SK-N-SH treated with all-trans-retinoic acid at 6 μM for 48 hours (cell line): ENCODE measurements around the gene LAD1.

Experiments
- ATAC-seq: fragments of 200-7000 bp; cut with Tn5 transposase; 3 replicates; pipeline ENCODE4 v1.9.1; 2020; ENCODE audit warnings: mild to moderate bottlenecking, moderate library complexity
- ARNTL ChIP-seq: fragments of 450-650 bp; formaldehyde crosslinking; IDR thresholded peaks from 2 replicates; pipeline ENCODE4 v1.5.0; 2020; ENCODE audit warnings: low read depth, mild to moderate bottlenecking, moderate library complexity, borderline replicate concordance
- BACH2 ChIP-seq: fragments of 250-450 bp; sonication (Bioruptor Pico); IDR thresholded peaks from 2 replicates; pipeline ENCODE4 v1.9.0; 2021; ENCODE audit warnings: mild to moderate bottlenecking, borderline replicate concordance
- CREB5 ChIP-seq: fragments of 250-450 bp; sonication (Bioruptor Pico); IDR thresholded peaks from 2 replicates; pipeline ENCODE4 v1.5.1; 2020; ENCODE audit warnings: low read depth, mild to moderate bottlenecking, moderate library complexity
- CSDC2 ChIP-seq: fragments of 250-450 bp; sonication (Bioruptor Pico); IDR thresholded peaks from 2 replicates; pipeline ENCODE4 v1.5.0; 2020; ENCODE audit warnings: mild to moderate bottlenecking, moderate library complexity
- ESRRG ChIP-seq: fragments of 250-450 bp; sonication (Bioruptor Pico); IDR thresholded peaks from 2 replicates; pipeline ENCODE4 v1.6.1; 2021; ENCODE audit warnings: mild to moderate bottlenecking
- GLIS3 ChIP-seq: fragments of 250-450 bp; sonication (Bioruptor Pico); IDR thresholded peaks from 2 replicates; pipeline ENCODE4 v1.5.0; 2020; ENCODE audit warnings: mild to moderate bottlenecking, moderate library complexity
- ISL1 ChIP-seq: fragments of 250-450 bp; sonication (Bioruptor Pico); IDR thresholded peaks from 2 replicates; pipeline ENCODE4 v2.1.2; 2022; ENCODE audit warnings: mild to moderate bottlenecking, moderate library complexity
- POU6F1 ChIP-seq: fragments of 250-450 bp; sonication (Bioruptor Pico); IDR thresholded peaks from 2 replicates; pipeline ENCODE4 v1.8.0; 2021; ENCODE audit warnings: low read depth, mild to moderate bottlenecking, moderate library complexity, borderline replicate concordance
- PPARA ChIP-seq: fragments of 250-450 bp; sonication (Bioruptor Pico); IDR thresholded peaks from 2 replicates; pipeline ENCODE4 v1.5.0; 2020; ENCODE audit warnings: mild to moderate bottlenecking, borderline replicate concordance
- SNAI2 ChIP-seq: fragments of 250-450 bp; sonication (Bioruptor Pico); IDR thresholded peaks from 2 replicates; pipeline ENCODE4 v1.5.0; 2020; ENCODE audit warnings: mild to moderate bottlenecking, moderate library complexity
- TCF4 ChIP-seq: fragments of 250-450 bp; sonication (Bioruptor Pico); IDR thresholded peaks from 2 replicates; pipeline ENCODE4 v1.8.0; 2021; ENCODE audit warnings: mild to moderate bottlenecking, moderate library complexity, borderline replicate concordance
- TOX ChIP-seq: fragments of 250-450 bp; sonication (Bioruptor Pico); IDR thresholded peaks from 2 replicates; pipeline ENCODE4 v1.8.0; 2021; ENCODE audit warnings: mild to moderate bottlenecking, moderate library complexity, borderline replicate concordance
- TSHZ2 ChIP-seq: fragments of 250-450 bp; sonication (Bioruptor Pico); IDR thresholded peaks from 2 replicates; pipeline ENCODE4 v1.5.0; 2020; ENCODE audit warnings: mild to moderate bottlenecking, moderate library complexity
- ZC3H10 ChIP-seq: fragments of 250-450 bp; sonication (Bioruptor Pico); IDR thresholded peaks from 2 replicates; pipeline ENCODE4 v1.5.1; 2021; ENCODE audit warnings: mild to moderate bottlenecking, moderate library complexity
- ZFP3 ChIP-seq: fragments of 250-450 bp; sonication (Bioruptor Pico); IDR thresholded peaks from 2 replicates; pipeline ENCODE4 v1.5.0; 2020; ENCODE audit warnings: mild to moderate bottlenecking, moderate library complexity
- ZFP30 ChIP-seq: fragments of 450-650 bp; formaldehyde crosslinking; IDR thresholded peaks from 2 replicates; pipeline ENCODE4 v1.5.0; 2022; ENCODE audit warnings: mild to moderate bottlenecking, moderate library complexity
- ZNF565 ChIP-seq: fragments of 450-650 bp; formaldehyde crosslinking; conservative IDR thresholded peaks from 2 replicates; pipeline ENCODE4 v1.5.0; 2020; ENCODE audit warnings: low read depth, mild to moderate bottlenecking, moderate library complexity
- ZNF70 ChIP-seq: fragments of 450-650 bp; formaldehyde crosslinking; IDR thresholded peaks from 2 replicates; pipeline ENCODE4 v1.5.0; 2020; ENCODE audit warnings: mild to moderate bottlenecking, moderate library complexity
- TF ChIP-seq, protein P1 (sequence below): fragments of 250-450 bp; sonication (Bioruptor Pico); IDR thresholded peaks from 2 replicates; pipeline ENCODE4 v1.5.1; 2021; ENCODE audit warnings: mild to moderate bottlenecking, moderate library complexity

LAD1 gene

GRCh38 chr1:201376464-201377374 lies 22.4 kb downstream of the LAD1 start (continued):
- TF ChIP-seq, protein P1, sequence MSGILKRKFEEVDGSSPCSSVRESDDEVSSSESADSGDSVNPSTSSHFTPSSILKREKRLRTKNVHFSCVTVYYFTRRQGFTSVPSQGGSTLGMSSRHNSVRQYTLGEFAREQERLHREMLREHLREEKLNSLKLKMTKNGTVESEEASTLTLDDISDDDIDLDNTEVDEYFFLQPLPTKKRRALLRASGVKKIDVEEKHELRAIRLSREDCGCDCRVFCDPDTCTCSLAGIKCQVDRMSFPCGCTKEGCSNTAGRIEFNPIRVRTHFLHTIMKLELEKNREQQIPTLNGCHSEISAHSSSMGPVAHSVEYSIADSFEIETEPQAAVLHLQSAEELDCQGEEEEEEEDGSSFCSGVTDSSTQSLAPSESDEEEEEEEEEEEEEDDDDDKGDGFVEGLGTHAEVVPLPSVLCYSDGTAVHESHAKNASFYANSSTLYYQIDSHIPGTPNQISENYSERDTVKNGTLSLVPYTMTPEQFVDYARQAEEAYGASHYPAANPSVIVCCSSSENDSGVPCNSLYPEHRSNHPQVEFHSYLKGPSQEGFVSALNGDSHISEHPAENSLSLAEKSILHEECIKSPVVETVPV = no peak
- TF ChIP-seq ISL1 (CRISPR knock-in tag) (no peak), ZFP3 (CRISPR knock-in tag) (no peak), BACH2 (CRISPR knock-in tag) (no peak), ZC3H10 (CRISPR knock-in tag) (no peak)

GRCh38 chr1:201376107-201376463 lies 23.0 kb downstream of the LAD1 start:
- TF ChIP-seq TCF4 (CRISPR knock-in tag) (no peak), TOX (CRISPR knock-in tag) (no peak), ESRRG (CRISPR knock-in tag) (no peak), GLIS3 (CRISPR knock-in tag) (no peak), ZNF70 (no peak), ARNTL (CRISPR knock-in tag) (no peak), PPARA (CRISPR knock-in tag) (no peak), SNAI2 (CRISPR knock-in tag) (no peak), TSHZ2 (no peak), BACH2 (CRISPR knock-in tag) (no peak), ZFP30 (CRISPR knock-in tag) (no peak)

DNA sequence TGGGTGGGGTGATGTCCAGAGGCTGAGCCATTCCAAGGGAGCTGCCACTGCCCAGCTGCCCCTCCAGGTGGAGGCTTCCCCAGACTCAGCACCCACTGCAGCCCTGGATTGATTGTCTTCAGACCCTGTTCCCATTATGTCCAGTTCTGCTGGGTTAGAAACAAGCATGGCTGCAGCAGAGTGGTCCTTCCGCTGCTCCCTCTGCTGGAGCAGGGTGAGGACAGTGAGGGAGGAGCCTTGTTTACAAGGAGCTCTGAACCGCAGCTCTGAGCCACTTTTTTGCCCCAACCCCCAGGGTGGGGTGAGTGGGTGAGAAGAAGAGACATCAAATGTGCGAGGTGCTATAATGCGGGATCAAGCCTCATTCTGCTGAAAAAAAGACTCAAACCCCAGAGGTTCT lies 24.0 kb downstream of the LAD1 start:
- peak; percentile 13; the same call in 1 of the 3 replicates for ATAC-seq
- TF ChIP-seq ZFP3 (CRISPR knock-in tag) (no peak), TCF4 (CRISPR knock-in tag) (no peak), ZNF565 (no peak), GLIS3 (CRISPR knock-in tag) (no peak), ZNF70 (no peak), POU6F1 (CRISPR knock-in tag) (no peak), ESRRG (CRISPR knock-in tag) (no peak), TSHZ2 (no peak), CSDC2 (CRISPR knock-in tag) (no peak), ZC3H10 (CRISPR knock-in tag) (no peak), CREB5 (CRISPR knock-in tag) (no peak)
- TF ChIP-seq, protein P1 = no peak

More at GRCh38 chr1:201376107-201376463, 23.0 kb downstream of the LAD1 start:
- ATAC-seq = no peak; the same call in 2 of the 3 replicates
